ENCODE results near the gene MEIS2.

Gene MEIS2

GRCh38 chr15:37096558-37097143 is 3.7 kb downstream of the MEIS2 start:
- Mint-ChIP-seq H3K4me3 (no peak overlapping the region), H3K4me1 (ENCODE audit: low read depth) (peaks cover 43% of the 10 kb centered on the region), H3K27ac (no peak overlapping the region), H3K9me3 (no peaks in the 10 kb centered on the region), H3K36me3 (ENCODE audit: low read depth) (no peaks in the 10 kb centered on the region), H3K27me3 (peaks cover 96% of the 10 kb centered on the region)

GRCh38 chr15:37095770-37096557 is 4.4 kb downstream of the MEIS2 start:
- H3K27ac Mint-ChIP-seq = no peak overlapping the region

GRCh38 chr15:37094915-37095711 is 5.2 kb downstream of the MEIS2 start:
- Mint-ChIP-seq H3K9me3 (no peaks in the 10 kb centered on the region), H3K36me3 (ENCODE audit: low read depth) (no peaks in the 10 kb centered on the region), H3K4me3 (no peak overlapping the region), H3K27ac (no peak overlapping the region), H3K27me3 (peaks cover 86% of the 10 kb centered on the region), H3K4me1 (ENCODE audit: low read depth) (peaks cover 29% of the 10 kb centered on the region)

More at GRCh38 chr15:37095770-37096557, 4.4 kb downstream of the MEIS2 start:
- Mint-ChIP-seq H3K9me3 (no peaks in the 10 kb centered on the region), H3K4me3 (no peak overlapping the region), H3K36me3 (ENCODE audit: low read depth) (no peaks in the 10 kb centered on the region), H3K4me1 (ENCODE audit: low read depth) (peaks cover 38% of the 10 kb centered on the region), H3K27me3 (peaks cover 91% of the 10 kb centered on the region)

GRCh38 chr15:37094333-37094914 is 5.9 kb downstream of the MEIS2 start:
- no peak overlapping the region for H3K4me3 Mint-ChIP-seq
- H3K9me3 Mint-ChIP-seq = no peaks in the 10 kb centered on the region
- H3K27ac Mint-ChIP-seq = no peak overlapping the region
- peaks cover 22% of the 10 kb centered on the region for H3K4me1 Mint-ChIP-seq (ENCODE audit: low read depth)
- peaks cover 80% of the 10 kb centered on the region for H3K27me3 Mint-ChIP-seq
- H3K36me3 Mint-ChIP-seq (ENCODE audit: low read depth) = no peaks in the 10 kb centered on the region

GRCh38 chr15:37093480-37094332 is 6.6 kb downstream of the MEIS2 start:
- H3K36me3 Mint-ChIP-seq (ENCODE audit: low read depth) = no peaks in the 10 kb centered on the region
- H3K4me1 Mint-ChIP-seq (ENCODE audit: low read depth) = peaks cover 17% of the 10 kb centered on the region
- peaks cover 76% of the 10 kb centered on the region for H3K27me3 Mint-ChIP-seq
- H3K27ac Mint-ChIP-seq = no peak overlapping the region
- no peaks in the 10 kb centered on the region for H3K9me3 Mint-ChIP-seq
- no peak overlapping the region for H3K4me3 Mint-ChIP-seq

GRCh38 chr15:37090543-37091175 is 9.7 kb downstream of the MEIS2 start:
- peaks cover 4% of the 10 kb centered on the region for H3K9me3 Mint-ChIP-seq
- no peak overlapping the region for H3K4me3 Mint-ChIP-seq
- H3K36me3 Mint-ChIP-seq (ENCODE audit: low read depth) = no peaks in the 10 kb centered on the region
- H3K27ac Mint-ChIP-seq = no peak overlapping the region
- H3K4me1 Mint-ChIP-seq (ENCODE audit: low read depth) = no peaks in the 10 kb centered on the region
- peaks cover 59% of the 10 kb centered on the region for H3K27me3 Mint-ChIP-seq

GRCh38 chr15:37088436-37088835 is 11.9 kb downstream of the MEIS2 start:
- H3K9me3 Mint-ChIP-seq = peaks cover 4% of the 10 kb centered on the region
- peaks cover 39% of the 10 kb centered on the region for H3K27me3 Mint-ChIP-seq
- no peak overlapping the region for H3K4me3 Mint-ChIP-seq
- H3K27ac Mint-ChIP-seq = no peak overlapping the region
- H3K36me3 Mint-ChIP-seq (ENCODE audit: low read depth) = no peaks in the 10 kb centered on the region
- no peaks in the 10 kb centered on the region for H3K4me1 Mint-ChIP-seq (ENCODE audit: low read depth)

GRCh38 chr15:37087131-37087588 is 13.2 kb downstream of the MEIS2 start:
- no peak overlapping the region for H3K27ac Mint-ChIP-seq
- H3K9me3 Mint-ChIP-seq = peaks cover 4% of the 10 kb centered on the region
- H3K27me3 Mint-ChIP-seq = peaks cover 29% of the 10 kb centered on the region
- H3K4me3 Mint-ChIP-seq = no peak overlapping the region
- no peaks in the 10 kb centered on the region for H3K36me3 Mint-ChIP-seq (ENCODE audit: low read depth)
- no peaks in the 10 kb centered on the region for H3K4me1 Mint-ChIP-seq (ENCODE audit: low read depth)

GRCh38 chr15:37086521-37086920 is 13.8 kb downstream of the MEIS2 start:
- H3K27ac Mint-ChIP-seq = no peak overlapping the region
- no peak overlapping the region for H3K4me3 Mint-ChIP-seq
- peaks cover 4% of the 10 kb centered on the region for H3K9me3 Mint-ChIP-seq
- H3K4me1 Mint-ChIP-seq (ENCODE audit: low read depth) = no peaks in the 10 kb centered on the region
- peaks cover 27% of the 10 kb centered on the region for H3K27me3 Mint-ChIP-seq
- H3K36me3 Mint-ChIP-seq (ENCODE audit: low read depth) = no peaks in the 10 kb centered on the region

GRCh38 chr15:37086120-37086519 is 14.2 kb downstream of the MEIS2 start:
- Mint-ChIP-seq H3K4me1 (ENCODE audit: low read depth) (no peaks in the 10 kb centered on the region), H3K27me3 (peaks cover 31% of the 10 kb centered on the region), H3K36me3 (ENCODE audit: low read depth) (no peaks in the 10 kb centered on the region), H3K4me3 (no peak overlapping the region), H3K27ac (no peak overlapping the region), H3K9me3 (peaks cover 4% of the 10 kb centered on the region)

- Mint-ChIP-seq H3K9me3 (peaks cover 4% of the 10 kb centered on the region), H3K4me1 (ENCODE audit: low read depth) (no peaks in the 10 kb centered on the region), H3K36me3 (ENCODE audit: low read depth) (no peaks in the 10 kb centered on the region)
These were observed 15.7 kb downstream of the MEIS2 start for GRCh38 chr15:37084602-37085001.

GRCh38 chr15:37083610-37084009 is 16.7 kb downstream of the MEIS2 start:
- H3K27ac Mint-ChIP-seq = no peak overlapping the region
- no peak overlapping the region for H3K4me3 Mint-ChIP-seq
- H3K4me1 Mint-ChIP-seq (ENCODE audit: low read depth) = no peaks in the 10 kb centered on the region
- H3K36me3 Mint-ChIP-seq (ENCODE audit: low read depth) = no peaks in the 10 kb centered on the region
- H3K9me3 Mint-ChIP-seq = peaks cover 4% of the 10 kb centered on the region
- H3K27me3 Mint-ChIP-seq = peaks cover 32% of the 10 kb centered on the region

More at GRCh38 chr15:37084602-37085001, 15.7 kb downstream of the MEIS2 start:
- Mint-ChIP-seq H3K4me3 (no peak overlapping the region), H3K27ac (no peak overlapping the region), H3K27me3 (peaks cover 34% of the 10 kb centered on the region)

- Mint-ChIP-seq H3K4me1 (ENCODE audit: low read depth) (no peaks in the 10 kb centered on the region), H3K27ac (no peak overlapping the region), H3K9me3 (peaks cover under 1% of the 10 kb centered on the region), H3K36me3 (ENCODE audit: low read depth) (no peaks in the 10 kb centered on the region), H3K4me3 (no peak overlapping the region), H3K27me3 (peaks cover 31% of the 10 kb centered on the region)
These were observed 18.4 kb downstream of the MEIS2 start for GRCh38 chr15:37081983-37082382.

Measured in stimulated activated naive CD8-positive, alpha-beta T cell treated with anti-CD3 and anti-CD28 coated beads, Interleukin-15, Interleukin-2, amounts not matched to agents 100 ng/mL and 50 ng/mL, for 24 hours (primary cell).